GM19397 (cell line): ENCODE results near the gene VEZF1.

Experiments used
- ATAC-seq: cut with Tn5 transposase; IDR thresholded peaks from one replicate; pipeline ENCODE4 v1.9.1; 2021; ENCODE audit warnings: mild to moderate bottlenecking, moderate library complexity; ENCODE audit not compliant: unreplicated experiment

The VEZF1 gene, protein sequence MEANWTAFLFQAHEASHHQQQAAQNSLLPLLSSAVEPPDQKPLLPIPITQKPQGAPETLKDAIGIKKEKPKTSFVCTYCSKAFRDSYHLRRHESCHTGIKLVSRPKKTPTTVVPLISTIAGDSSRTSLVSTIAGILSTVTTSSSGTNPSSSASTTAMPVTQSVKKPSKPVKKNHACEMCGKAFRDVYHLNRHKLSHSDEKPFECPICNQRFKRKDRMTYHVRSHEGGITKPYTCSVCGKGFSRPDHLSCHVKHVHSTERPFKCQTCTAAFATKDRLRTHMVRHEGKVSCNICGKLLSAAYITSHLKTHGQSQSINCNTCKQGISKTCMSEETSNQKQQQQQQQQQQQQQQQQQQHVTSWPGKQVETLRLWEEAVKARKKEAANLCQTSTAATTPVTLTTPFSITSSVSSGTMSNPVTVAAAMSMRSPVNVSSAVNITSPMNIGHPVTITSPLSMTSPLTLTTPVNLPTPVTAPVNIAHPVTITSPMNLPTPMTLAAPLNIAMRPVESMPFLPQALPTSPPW

GRCh38 chr17:57987581-57988300, at the start of gene VEZF1:
TSS of gene VEZF1 (minus strand) at chr17:57988254. CDS start at chr17:57988111, 143 bp downstream.
- ATAC-seq, result peak; percentile 64

- no peak for ATAC-seq
Measured at GRCh38 chr17:58032691-58033415, 44.8 kb upstream of the VEZF1 start.

DNA sequence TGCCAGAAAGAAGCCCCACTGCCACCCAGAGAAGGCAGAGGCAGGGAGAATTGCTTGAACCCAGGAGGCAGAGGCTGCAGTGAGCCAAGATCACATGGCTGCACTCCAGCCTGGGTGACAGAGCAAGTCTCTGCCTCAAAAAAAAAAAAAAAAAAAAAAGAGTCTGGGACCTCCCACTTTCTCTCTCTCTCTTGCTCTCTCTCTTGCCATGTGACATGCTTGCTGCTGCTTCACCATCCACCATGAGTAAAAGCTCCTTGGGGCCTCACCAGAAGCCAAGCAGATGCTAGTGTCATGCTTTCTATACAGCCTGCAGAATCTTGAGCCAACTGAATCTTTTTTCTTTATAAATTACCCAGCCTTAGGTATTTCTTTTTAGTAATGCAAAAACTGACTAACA, 40.5 kb upstream of the VEZF1 start:
- no peak for ATAC-seq

- no peak for ATAC-seq
Measured at GRCh38 chr17:58020401-58020800, 32.3 kb upstream of the VEZF1 start.

GRCh38 chr17:58019521-58019920, 31.5 kb upstream of the VEZF1 start:
- no peak for ATAC-seq

DNA sequence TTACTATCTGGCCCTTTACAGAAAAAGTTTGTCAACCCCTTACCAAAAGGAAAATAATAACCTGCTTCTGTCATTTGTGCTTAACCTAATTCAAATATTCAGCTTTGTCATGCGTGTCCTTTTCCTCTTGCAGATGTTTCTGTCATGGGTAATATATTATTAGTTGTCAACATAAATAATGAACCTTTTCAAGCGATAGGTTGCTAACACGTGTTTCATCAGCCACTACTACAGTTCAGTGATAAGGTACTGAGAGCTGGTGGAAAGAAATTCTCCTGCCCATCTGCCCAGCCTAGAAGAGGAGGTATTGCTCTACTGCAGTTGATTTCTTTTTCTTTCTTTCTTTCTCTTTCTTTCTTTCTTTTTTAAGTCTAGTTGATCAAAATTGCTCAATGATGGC, 31.0 kb upstream of the VEZF1 start:
- no peak for ATAC-seq

- no peak for ATAC-seq
Measured at GRCh38 chr17:58010067-58010799, 22.2 kb upstream of the VEZF1 start.

DNA sequence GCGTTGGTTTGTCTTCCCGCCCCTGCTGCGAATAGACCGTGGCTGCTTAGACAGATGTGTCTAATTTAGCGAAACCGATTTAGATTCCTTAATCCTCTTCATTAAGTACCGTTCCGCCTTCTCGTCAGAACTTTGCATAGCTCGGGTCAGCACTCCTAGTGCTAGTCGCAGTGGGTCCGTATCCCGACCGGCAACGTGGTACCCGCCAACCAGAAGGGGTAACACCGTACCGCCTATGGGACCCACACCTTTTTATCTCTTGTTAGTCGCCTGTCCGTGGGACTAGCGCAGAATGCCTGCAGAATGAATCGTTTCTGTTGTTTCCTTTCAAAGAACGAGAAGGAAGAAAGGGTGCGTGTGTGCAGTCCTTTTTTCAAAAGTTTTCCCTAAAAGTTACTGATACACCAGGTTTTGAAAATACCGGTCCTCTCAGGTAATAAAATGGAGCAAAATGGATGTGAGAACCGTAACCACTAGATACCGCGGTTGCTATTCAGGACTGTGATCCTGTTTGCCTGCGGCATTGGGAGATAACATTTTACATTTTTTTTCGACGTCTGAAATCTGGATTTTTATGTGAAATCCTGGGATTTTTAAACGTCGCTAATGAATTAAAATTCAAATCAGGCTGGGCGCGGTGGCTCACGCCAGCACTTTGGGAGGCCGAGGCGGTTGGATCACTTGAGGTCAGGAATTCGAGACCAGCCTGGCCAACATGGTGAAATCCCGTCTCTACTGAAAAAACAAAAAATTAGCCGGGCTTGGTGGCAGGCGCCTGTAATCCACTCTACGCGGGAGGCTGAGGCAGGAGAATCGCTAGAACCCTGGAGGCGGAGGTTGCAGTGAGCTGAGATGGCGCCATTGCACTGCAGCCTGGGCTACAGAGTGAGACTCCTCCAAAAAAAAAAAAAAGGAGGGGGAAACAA, 20.0 kb upstream of the VEZF1 start:
- ATAC-seq, result no peak

GRCh38 chr17:58006924-58007780, 19.1 kb upstream of the VEZF1 start, which contains the start of gene SRSF1:
TSS of gene SRSF1 (minus strand) at chr17:58007246. CDS start at chr17:58007137, 109 bp downstream.
- peak; percentile 81 for ATAC-seq

GRCh38 chr17:58006560-58006923, 18.5 kb upstream of the VEZF1 start:
- ATAC-seq, result peak; percentile 22

GRCh38 chr17:58005728-58006559, 17.9 kb upstream of the VEZF1 start:
- ATAC-seq, result no peak

DNA sequence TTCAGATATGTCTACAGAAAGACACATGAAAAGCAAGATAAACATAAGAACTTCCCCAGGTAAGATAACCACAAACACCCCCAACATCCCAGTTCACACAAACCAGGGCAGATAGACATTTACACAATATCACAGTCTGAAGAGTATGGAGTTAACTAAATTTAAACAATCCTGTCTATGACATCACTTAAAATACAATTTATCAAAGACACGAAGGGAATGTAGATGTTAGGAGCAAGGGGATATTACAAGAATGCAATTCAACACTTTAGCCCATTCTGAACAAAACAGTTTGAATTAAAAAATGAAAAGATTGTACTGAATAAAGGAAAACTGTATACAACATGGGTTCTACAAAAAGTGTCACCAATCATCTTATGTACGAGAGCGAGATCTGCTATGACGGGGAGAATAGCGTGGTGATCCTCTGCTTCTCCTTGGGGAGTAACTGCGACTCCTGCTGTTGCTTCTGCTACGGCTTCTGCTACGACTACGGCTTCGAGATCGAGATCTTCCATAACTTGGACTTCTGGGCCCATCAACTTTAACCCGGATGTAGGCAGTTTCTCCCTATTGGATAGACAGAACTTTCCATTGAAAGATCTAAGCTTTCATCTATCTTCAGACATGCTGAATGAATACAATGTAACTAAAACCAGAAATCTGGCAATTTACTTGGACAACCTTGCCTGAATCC, 17.1 kb upstream of the VEZF1 start:
- ATAC-seq, result no peak

- no peak for ATAC-seq
Measured at GRCh38 chr17:58004060-58004459, 16.0 kb upstream of the VEZF1 start.

- no peak for ATAC-seq
Measured at GRCh38 chr17:58002973-58003372, 14.9 kb upstream of the VEZF1 start.

GRCh38 chr17:58002154-58002948, 14.3 kb upstream of the VEZF1 start:
- no peak for ATAC-seq

DNA sequence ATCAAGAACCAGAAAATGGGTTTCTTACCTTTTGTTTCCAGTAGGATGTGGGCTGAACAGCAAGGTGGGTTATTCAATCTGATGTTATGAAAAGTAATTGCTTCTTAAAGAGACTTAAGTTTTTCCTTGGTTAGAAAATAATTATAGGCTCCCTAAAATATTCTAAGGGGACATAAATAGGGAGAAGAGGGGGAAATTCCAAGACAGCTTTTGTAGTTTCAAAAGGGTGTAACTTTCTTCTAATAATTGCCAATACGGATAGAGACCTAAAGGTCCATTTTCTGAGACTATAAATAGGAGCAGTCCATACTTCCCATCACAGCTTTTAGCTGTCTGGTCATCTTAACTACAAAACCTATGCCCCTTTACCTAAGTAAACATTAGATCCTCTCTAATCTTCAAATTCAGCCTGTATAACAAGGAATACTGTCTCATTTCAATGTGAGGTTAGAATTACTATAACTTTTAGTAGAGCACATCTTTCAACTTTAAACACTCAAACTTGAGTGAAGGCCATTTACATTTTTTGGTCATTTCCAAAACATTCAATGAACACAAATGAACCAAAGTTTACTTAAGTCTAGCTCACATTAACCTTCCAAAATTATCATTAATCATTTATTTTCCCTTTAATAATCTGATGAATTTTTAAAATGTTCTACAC, 13.5 kb upstream of the VEZF1 start:
- no peak for ATAC-seq
